ENCODE results near the gene MYL9.
"Not testable (repeated sequence)": the region's sequence is repeated elsewhere in the genome, so short reads cannot be mapped to it uniquely, and the experiment has no call there.

Gene MYL9

DNA sequence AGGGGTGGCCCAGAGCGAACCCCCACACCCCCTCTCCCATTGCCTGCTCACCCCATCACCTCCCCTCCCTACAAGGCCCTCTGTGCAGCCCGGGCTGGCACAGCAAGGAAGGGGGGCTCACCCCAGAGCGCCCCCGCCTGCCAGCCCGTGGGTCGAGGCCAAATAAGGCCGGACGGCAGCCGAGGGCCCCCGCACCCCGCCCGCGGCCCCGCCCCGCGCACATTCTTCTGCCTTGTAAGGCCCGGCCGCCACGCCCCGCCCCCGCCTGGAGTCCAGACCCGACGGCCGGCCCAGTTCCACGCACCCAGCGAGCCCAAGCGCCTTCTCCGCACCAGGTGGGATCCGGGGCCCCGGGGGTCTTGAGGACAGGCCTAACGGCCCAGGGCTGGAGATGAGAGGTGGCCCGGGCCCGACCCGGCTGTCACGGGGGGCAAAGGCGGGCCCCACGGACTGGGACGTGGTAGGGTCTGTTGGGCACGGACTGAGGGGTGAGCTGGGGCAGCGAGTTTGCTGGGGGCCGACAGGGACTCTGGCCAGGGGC lies at the start of gene MYL9:
Gene MYL9, plus strand, starts transcription at position 293 of the 541 bp plus-strand sequence. CDS start 3,366 bp downstream, outside the sequence.
- no peak for DNase-seq

- no peak for DNase-seq
Observed at GRCh38 chr20:36491901-36492617, 49.3 kb upstream of the MYL9 start.

- DNase-seq: no peak
Observed at GRCh38 chr20:36493051-36493800, 48.1 kb upstream of the MYL9 start.

DNA sequence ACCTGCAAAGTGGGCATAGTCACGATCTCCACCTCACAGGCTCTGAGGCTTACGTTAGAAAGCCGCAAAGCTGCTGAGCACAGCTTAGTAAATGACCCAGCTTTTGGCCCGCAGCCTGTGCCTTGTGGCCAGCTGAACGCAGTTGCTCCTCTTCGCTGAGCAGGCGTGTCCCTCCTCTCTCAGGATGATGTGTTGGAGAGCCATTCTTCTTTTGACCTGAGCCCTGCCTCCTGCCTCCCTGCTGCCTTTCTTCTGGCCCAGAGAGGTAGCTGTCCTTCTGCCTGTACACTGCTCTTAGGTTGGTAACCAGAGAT lies 47.6 kb upstream of the MYL9 start:
- DNase-seq: no peak

DNA sequence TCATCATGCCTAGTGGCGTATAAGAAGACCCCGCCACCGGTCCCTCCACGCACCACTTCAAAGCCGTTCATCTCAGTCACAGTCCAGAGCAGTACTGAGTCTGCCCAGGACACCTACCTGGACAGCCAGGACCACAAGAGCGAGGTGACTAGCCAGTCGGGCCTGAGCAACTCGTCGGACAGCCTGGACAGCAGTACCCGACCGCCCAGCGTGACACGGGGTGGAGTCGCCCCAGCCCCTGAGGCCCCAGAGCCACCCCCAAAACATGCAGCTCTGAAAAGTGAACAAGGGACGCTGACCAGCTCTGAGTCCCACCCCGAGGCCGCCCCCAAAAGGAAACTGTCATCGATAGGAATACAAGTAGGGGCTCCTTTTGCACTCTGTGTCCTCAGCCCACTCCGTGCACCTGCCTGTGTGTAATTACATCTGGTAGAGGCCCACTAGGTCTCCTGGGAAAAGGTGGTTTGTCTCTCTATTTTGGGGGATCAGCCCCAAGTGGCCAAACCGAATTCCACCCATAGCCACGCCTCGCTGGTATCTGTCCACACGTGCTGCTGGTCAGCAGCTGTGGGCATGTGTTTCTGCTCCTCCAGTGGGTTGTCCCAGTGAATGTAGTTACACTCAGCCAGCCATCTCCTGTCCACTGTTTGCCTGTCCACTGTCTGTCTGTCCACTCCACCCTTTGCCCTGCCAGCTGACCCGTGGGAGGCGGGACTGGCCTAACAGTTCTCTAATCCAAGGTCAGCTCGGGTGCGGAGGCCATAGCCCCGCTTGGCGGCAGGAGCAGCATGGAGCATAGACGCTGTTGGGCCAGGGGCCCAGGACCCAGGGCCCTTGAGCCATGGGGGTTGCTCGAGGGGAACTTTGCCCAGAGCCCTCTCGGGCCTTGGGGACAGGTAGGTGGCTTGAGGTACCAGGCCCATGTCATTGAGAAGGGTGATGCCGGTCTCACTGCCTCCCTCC lies 44.3 kb upstream of the MYL9 start:
- no peak for DNase-seq

DNA sequence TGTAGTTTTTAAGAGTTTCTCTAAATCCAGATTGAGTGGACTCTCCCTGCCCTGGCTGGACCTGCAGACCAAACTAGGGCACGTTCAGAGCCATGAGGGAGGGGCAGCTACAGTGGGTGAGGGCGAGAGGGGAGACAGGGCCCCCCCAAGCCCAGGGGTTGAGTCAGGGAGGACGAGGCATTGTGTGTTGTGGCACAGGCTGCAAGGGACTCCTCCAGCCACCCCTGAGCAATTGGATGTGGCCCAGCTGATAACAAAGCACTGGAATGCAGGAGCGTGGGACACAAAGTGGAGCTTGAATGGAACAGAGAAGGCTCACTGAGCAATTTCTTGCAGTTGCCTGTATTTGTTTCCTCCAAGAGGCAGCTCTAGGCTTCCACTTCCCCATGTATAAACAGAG lies 43.5 kb upstream of the MYL9 start:
- no peak for DNase-seq

DNA sequence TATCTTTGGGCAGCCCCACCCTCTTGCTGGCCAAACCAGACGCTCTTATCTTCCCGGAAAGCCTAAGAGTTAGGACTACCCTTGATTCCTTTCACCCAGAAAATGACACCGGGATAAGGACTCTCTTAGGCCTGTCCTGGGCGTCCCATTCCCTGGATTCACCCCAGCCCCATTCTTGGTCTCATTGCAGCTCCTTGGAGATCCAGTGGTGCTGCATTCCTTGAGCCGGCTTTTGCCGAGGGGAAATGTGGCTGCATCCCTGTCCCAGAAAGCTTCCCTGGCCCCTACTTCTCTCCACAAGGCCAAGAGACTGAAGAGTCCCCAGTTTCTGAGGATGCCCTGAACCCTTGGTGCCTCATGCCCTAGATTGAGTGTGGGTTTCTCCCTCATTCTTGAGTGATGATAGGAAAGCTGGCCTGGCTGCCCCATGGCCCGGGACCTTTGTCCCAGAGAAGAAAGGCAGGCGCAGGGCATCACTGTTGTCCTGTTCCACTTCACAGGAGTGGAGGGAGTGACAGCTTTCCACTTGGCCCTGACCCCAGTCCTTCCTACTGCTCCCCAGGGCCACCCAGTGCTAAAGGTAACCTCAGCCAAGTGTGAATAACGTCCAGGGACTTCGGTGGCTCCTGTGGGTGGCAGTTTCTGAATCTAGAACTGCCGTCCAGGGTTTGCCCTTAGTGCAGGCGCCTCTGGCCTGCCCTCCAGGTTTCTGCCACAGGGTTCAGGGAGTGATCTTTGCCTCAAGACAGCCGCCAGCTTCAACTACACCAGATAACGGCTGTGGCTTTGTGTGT lies 42.7 kb upstream of the MYL9 start:
- no peak for DNase-seq

GRCh38 chr20:36499211-36499610 lies 42.1 kb upstream of the MYL9 start:
- DNase-seq: no peak

- no peak for DNase-seq
Observed at GRCh38 chr20:36499723-36500501, 41.4 kb upstream of the MYL9 start.

DNA sequence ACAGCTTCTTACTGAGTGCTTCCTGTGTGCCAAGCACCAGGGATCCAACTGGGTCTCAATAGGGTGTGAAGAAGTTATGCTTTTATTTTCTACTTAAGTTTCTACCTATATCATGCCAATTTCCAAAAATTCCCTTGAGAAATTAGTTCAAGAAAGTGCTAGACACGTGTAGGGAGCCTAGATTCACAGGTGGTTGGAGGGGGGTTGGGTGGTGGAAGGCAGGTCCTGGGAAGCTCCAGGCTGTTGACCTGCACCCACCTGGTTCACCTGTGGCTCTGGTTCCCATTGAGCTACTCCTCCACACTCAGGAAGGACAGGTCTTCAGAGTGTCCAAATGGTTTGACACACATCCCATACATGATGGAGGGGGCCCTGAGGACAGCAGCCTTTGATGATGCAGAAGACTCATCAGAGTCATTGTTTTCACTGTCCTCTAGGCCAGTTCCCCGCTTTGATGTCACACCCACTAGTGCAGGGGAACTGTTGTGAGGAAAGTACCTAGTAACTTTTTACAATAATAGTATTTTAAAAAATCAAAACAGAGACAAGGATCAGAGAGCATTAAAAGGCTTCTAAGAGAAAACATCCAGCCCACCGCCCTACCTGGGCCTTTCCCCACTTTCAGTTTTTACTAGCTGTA lies 39.8 kb upstream of the MYL9 start:
- no peak for DNase-seq

- DNase-seq: no peak
Observed at GRCh38 chr20:36504295-36504694, 37.0 kb upstream of the MYL9 start.

DNA sequence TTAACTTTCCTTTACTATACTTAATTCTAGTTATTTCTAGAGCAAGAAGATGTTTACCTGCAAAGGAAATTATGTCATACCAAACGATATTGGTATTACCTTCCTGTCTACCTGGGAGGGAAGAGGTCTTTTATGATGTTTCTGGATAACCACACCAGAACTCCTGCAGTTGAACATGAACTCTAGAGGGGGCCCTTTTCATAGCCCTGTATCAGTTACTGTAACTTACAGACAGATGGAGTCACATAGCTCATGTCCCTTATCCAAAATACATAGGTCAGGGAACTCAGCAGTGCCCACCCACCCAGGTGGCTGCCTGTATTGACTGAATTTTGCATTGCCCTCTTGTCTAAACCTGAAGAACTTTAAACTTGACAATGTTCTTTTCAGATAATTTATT lies 35.1 kb upstream of the MYL9 start:
- no peak for DNase-seq

DNA sequence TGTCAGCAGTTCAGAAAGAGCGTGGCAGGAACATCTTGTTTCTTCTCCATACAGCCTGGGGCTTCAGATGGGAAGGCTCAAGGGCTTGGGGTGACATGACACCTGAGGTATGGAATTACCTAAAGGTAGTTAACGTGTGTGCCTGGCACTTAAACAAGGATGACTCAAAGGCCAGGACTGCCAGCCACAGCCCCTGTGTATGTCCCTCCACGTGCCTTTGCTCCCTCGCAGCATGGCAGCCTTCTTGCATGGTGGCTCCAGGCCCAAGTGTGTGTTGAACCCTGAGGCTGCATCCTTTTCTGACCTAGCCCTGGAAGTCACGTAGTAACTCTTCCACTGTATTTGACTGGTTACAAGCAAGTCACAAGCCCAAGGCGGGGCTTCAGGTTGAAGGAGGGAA lies 33.6 kb upstream of the MYL9 start:
- no peak for DNase-seq

DNA sequence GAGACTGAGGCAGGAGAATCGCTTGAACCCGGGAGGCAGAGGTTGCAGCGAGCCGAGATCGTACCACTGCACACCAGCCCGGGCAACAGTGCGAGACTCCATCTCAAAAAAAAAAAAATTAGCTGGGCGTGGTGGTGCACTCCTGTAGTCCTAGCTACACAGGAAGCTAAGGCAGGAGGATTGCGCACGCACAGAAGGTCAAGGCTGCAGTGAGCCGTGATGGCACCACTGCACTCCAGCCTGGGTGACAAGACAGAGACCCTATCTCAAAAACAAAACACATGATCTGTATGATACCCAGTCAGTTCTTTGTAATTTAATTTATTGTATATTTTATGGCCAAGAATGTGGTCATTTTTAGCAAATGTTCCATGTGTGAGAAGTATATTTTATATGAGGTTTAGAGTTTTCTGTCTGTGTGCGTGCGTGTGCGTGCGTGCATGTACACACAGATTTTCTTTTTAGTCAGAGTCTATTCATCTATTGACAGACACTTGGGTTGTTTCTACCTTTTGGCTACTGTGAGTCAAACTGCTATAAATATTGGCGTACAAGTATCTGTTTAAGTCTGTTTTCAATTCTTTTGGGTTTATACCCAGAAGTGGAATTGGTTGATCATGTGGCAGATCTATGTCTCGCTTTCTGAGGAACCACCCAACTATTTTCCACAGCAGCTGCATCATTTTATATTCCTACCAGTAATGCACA lies 22.2 kb upstream of the MYL9 start:
- DNase-seq: no peak

- DNase-seq: no peak
Observed at GRCh38 chr20:36519944-36520343, 21.4 kb upstream of the MYL9 start.

DNA sequence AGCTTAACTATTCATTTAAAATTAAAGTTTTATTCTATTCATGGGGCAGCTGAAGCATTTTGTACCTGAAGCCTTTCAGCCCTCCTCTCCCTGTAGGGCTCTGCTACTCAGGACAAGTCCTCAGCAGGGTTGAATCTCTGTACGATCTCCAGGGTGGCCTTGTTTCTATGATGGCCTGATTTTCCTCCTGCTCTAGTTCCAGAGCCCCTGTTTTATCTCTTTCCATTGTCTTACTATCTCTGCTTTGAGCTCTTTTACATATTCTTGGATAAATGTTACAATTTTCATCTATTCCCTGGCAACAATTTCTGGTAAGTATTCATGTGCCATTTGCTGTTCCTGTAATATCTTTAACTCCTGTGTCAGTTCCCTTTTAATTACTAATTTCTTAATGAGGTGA lies 19.8 kb upstream of the MYL9 start:
- DNase-seq: no peak

DNA sequence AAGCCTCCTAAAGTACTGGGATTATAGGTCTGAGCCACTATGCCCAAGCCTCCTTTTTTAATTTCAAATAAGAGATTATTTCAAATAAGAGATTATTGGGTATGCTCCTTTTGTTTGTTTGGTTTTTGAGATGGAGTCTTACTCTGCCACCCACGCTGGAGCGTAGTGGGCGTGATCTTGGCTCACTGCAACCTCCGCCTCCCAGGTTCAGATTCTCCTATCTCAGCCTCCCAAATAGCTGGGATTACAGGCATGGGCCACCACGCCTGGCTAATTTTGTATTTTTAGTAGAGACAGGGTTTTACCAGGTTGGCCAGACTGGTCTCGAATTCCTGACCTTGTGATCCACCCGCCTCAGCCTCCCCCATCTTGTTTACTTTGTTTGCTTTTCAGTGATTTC lies 18.9 kb upstream of the MYL9 start:
- DNase-seq: not testable (repeated sequence)

DNA sequence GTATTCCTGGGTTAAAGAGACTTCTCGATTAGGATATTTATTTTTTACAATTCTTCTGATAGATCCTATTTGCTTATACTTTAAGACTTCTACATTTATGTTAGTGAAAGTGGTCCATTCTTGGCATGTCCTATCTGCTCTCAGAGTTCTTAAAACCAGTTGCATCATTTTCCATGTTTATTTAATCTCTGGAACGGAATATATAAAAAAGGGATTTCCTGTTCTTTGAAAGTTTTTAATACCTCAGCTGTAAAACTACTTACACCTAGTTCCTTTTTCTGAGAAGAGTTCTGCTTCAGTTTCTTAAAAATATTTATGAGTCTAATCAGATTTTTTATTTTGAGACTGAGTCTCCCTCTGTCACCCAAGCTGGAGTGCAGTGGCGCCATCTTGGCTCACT lies 18.0 kb upstream of the MYL9 start:
- DNase-seq: no peak

- DNase-seq: no peak
Observed at GRCh38 chr20:36525620-36526365, 15.5 kb upstream of the MYL9 start.

Data from NCI-H1417 treated with DMSO at 0.1 percent for 48 hours (cell line).